Endothelial cell of umbilical vein (primary cell): Measurements from ENCODE around the gene RGS6. TPM values are rescaled to one million over a fixed set of nuclear protein-coding genes. Genes with fewer than 3 reads are reported as not detected.

Experiments
- BruUV-seq: library from RNA; stranded (reverse); fragments of 400-500 nt; replicated peaks from 2 replicates; lab custom pipeline; 2021; lab: Mats Ljungman, UMichigan
- CTCF ChIA-PET: fragments of 300-600, 350-600 bp; sonication (Branson Sonifier 250); formaldehyde crosslinking; loops from one replicate; lab custom pipeline; 2021; ENCODE audit warnings: antibody characterized with exemption, inconsistent platforms; lab: Charles Lee
- POLR2A ChIA-PET: fragments of 300-600, 350-600 bp; sonication (Branson Sonifier 250); formaldehyde crosslinking; loops from one replicate; lab custom pipeline; 2021; ENCODE audit warnings: antibody characterized with exemption, inconsistent platforms; lab: Charles Lee
- DNase-seq: peaks from one replicate; pipeline ENCODE4 v3.0.0-alpha.2; 2011; ENCODE audit warnings: low read depth, low spot score
- FAIRE-seq: peaks from 2 replicates; lab custom pipeline; 2011; peaks lifted over from hg19 to GRCh38; lab: Jason Lieb, UNC
- H2AFZ ChIP-seq: 2 replicates; pipeline ENCODE4 v1.6.0; 2012; ENCODE audit warnings: low read depth, low read length, control low read depth, inconsistent platforms
- H3K27ac ChIP-seq: 2 replicates; pipeline ENCODE4 v1.5.1; 2011; ENCODE audit warnings: low read depth, mild to moderate bottlenecking, control low read depth, low read length, moderate library complexity; ENCODE audit not compliant: insufficient read depth
- H3K27me3 ChIP-seq, 2 experiments: 2 replicates each; pipeline versions ENCODE4 v1.6.0 to v1.6.1; 2011; ENCODE audit warnings: low read length in 2 of 2, mixed read lengths in 1 of 2; ENCODE audit not compliant: control insufficient read depth in 2 of 2, insufficient read depth in 2 of 2
- H3K36me3 ChIP-seq, 2 experiments: 2 replicates in 1 of 2; 3 replicates in 1 of 2; pipeline ENCODE4 v1.5.1; 2011; ENCODE audit warnings: low read length in 2 of 2, mild to moderate bottlenecking in 1 of 2, moderate library complexity in 1 of 2; ENCODE audit not compliant: control insufficient read depth in 2 of 2, insufficient read depth in 2 of 2; ENCODE audit errors: extremely low read depth in 1 of 2
- H3K4me1 ChIP-seq: 3 replicates; pipeline ENCODE4 v1.5.1; 2011; ENCODE audit warnings: mild to moderate bottlenecking, low read length; ENCODE audit not compliant: control insufficient read depth, insufficient read depth; ENCODE audit errors: extremely low read depth
- H3K4me2 ChIP-seq: 2 replicates; pipeline ENCODE4 v1.6.1; 2011; ENCODE audit warnings: low read length, control low read depth, mixed read lengths; ENCODE audit not compliant: insufficient read depth
- H3K4me3 ChIP-seq, 3 experiments: fragments of 200-600 bp in 1 of 3; sonication (generic), shearing (Covaris generic) in 1 of 3; replicated peaks in 1 of 3; 2 replicates each; pipeline ENCODE4 v1.5.1; 2011 to 2016; ENCODE audit warnings: control low read depth in 3 of 3, low read length in 3 of 3, mild to moderate bottlenecking in 2 of 3, inconsistent platforms in 1 of 3, low read depth in 1 of 3, moderate library complexity in 1 of 3; ENCODE audit not compliant: insufficient read depth in 1 of 3
- H3K79me2 ChIP-seq: 2 replicates; pipeline ENCODE4 v1.6.0; 2012; ENCODE audit warnings: low read length, inconsistent platforms; ENCODE audit not compliant: control insufficient read depth, insufficient read depth
- H3K9ac ChIP-seq: replicated peaks from 2 replicates; pipeline ENCODE3; 2011; ENCODE audit warnings: low read length, control low read depth; ENCODE audit not compliant: insufficient read depth; ENCODE audit errors: extremely low read depth
- H3K9me1 ChIP-seq: replicated peaks from 3 replicates; pipeline ENCODE4 v1.6.0; 2011; ENCODE audit warnings: mild to moderate bottlenecking, low read length; ENCODE audit not compliant: control insufficient read depth, insufficient read depth; ENCODE audit errors: extremely low read depth
- H3K9me3 ChIP-seq: replicated peaks from 2 replicates; pipeline ENCODE4 v1.5.1; 2012; ENCODE audit warnings: low read length, inconsistent platforms; ENCODE audit not compliant: control insufficient read depth, insufficient read depth
- H4K20me1 ChIP-seq: replicated peaks from 2 replicates; pipeline ENCODE3; 2011; ENCODE audit warnings: mild to moderate bottlenecking, low read length; ENCODE audit not compliant: control insufficient read depth, insufficient read depth; ENCODE audit errors: extremely low read depth
- EZH2 ChIP-seq: IDR thresholded peaks from 2 replicates; pipeline ENCODE4 v1.6.1; 2012; ENCODE audit warnings: borderline replicate concordance, low read depth, mild to moderate bottlenecking, moderate library complexity, low read length, inconsistent platforms; ENCODE audit not compliant: severe bottlenecking
- FOS ChIP-seq: IDR thresholded peaks from 2 replicates; pipeline ENCODE4 v1.6.1; 2011; ENCODE audit warnings: mild to moderate bottlenecking, low read length, moderate library complexity, borderline replicate concordance; ENCODE audit not compliant: insufficient read depth
- GATA2 ChIP-seq: IDR thresholded peaks from 2 replicates; pipeline ENCODE4 v1.7.0; 2011; ENCODE audit warnings: low read depth, mild to moderate bottlenecking, moderate library complexity, mixed read lengths, low read length; ENCODE audit not compliant: insufficient read length, insufficient read depth
- JUN ChIP-seq: IDR thresholded peaks from 2 replicates; pipeline ENCODE4 v1.6.1; 2011; ENCODE audit warnings: borderline replicate concordance, low read depth; ENCODE audit not compliant: insufficient read length, insufficient read depth
- MYC ChIP-seq: IDR thresholded peaks from one replicate; pipeline ENCODE4 v1.6.1; 2011; ENCODE audit warnings: mild to moderate bottlenecking, low read depth, low read length
- POLR2A ChIP-seq: IDR thresholded peaks from 2 replicates; pipeline ENCODE4 v1.6.1; 2012; ENCODE audit warnings: low read depth, mild to moderate bottlenecking, control low read depth, low read length
- POLR2AphosphoS5 ChIP-seq: IDR thresholded peaks from 2 replicates; pipeline ENCODE4 v1.6.1; 2012; ENCODE audit warnings: low read depth, mild to moderate bottlenecking, control low read depth, low read length, moderate library complexity; ENCODE audit not compliant: insufficient read depth
- dilution Hi-C: fragments of 300-500 bp; cut with MboI; formaldehyde crosslinking; loops from one replicate; pipeline ENCODE4 v1.15.0; 2019; ENCODE audit warnings: low sequenced_read_pairs; ENCODE audit not compliant: extremely low pct_ligation_motif_present
- intact Hi-C: fragments of 100-400 bp; cut with micrococcal nuclease; formaldehyde crosslinking; loops from one replicate; pipeline ENCODE4 v1.10.0; 2022
- polyA plus RNA-seq, 4 experiments: library from polyadenylated mRNA; depleted of rRNA in 3 of 4; stranded (reverse) in 3 of 4; unstranded in 1 of 4; fragments of >200 nt; gene quantifications; 2 replicates each; pipeline versions ENCODE4 v1.2.1 to v1.2.3, GENCODE V29; 2011 to 2012; ENCODE audit warnings: missing spikeins in 1 of 4
- total RNA-seq: library from RNA; stranded (reverse); gene quantifications from 2 replicates; pipeline ENCODE4 v1.2.3, GENCODE V29; 2021
- TF ChIP-seq, protein P1 (sequence below), 2 donors: IDR thresholded peaks; 1 replicate in 1 of 2; 2 replicates in 1 of 2; pipeline ENCODE4 v1.5.1; 2011; ENCODE audit warnings: low read length in 2 of 2, mild to moderate bottlenecking in 2 of 2, moderate library complexity in 2 of 2, control low read depth in 1 of 2, inconsistent platforms in 1 of 2, low read depth in 1 of 2; ENCODE audit not compliant: insufficient read depth in 1 of 2; ENCODE audit errors: extremely low read depth in 1 of 2
- TF ChIP-seq, protein P2 (sequence below): IDR thresholded peaks from 2 replicates; pipeline ENCODE4 v1.6.1; 2011; ENCODE audit not compliant: insufficient read depth, insufficient read length

Gene RGS6
- total and polyA plus RNA-seq, 2 donors (not counting 3 experiments of a cell fraction or from before 2014, with no cell fraction given), result not detected

- Histone ChIP-seq H3K9ac (no peak overlapping the region), H3K27ac (no peak overlapping the region), H3K36me3 (no peaks in the 10 kb centered on the region), H3K79me2 (no peaks in the 10 kb centered on the region), H4K20me1 (no peaks in the 10 kb centered on the region), H2AFZ (no peak overlapping the region), H3K4me2 (no peak overlapping the region), H3K4me1 (no peaks in the 10 kb centered on the region), H3K9me1 (no peaks in the 10 kb centered on the region), H3K9me3 (no peaks in the 10 kb centered on the region), H3K4me3 (no peak overlapping the region), H3K27me3 (no peaks in the 10 kb centered on the region)
- no peak for TF ChIP-seq POLR2A
- TF ChIP-seq, protein P1, sequence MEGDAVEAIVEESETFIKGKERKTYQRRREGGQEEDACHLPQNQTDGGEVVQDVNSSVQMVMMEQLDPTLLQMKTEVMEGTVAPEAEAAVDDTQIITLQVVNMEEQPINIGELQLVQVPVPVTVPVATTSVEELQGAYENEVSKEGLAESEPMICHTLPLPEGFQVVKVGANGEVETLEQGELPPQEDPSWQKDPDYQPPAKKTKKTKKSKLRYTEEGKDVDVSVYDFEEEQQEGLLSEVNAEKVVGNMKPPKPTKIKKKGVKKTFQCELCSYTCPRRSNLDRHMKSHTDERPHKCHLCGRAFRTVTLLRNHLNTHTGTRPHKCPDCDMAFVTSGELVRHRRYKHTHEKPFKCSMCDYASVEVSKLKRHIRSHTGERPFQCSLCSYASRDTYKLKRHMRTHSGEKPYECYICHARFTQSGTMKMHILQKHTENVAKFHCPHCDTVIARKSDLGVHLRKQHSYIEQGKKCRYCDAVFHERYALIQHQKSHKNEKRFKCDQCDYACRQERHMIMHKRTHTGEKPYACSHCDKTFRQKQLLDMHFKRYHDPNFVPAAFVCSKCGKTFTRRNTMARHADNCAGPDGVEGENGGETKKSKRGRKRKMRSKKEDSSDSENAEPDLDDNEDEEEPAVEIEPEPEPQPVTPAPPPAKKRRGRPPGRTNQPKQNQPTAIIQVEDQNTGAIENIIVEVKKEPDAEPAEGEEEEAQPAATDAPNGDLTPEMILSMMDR (IDR thresholded peaks at IDR 0.05; ENCODE audit: extremely low read depth in 1 of 2, insufficient read depth in 1 of 2, low read depth in 1 of 2, low read length in 2 of 2), result no peak
- no peak for TF ChIP-seq POLR2AphosphoS5
- no peak for TF ChIP-seq EZH2
- TF ChIP-seq, protein P2, sequence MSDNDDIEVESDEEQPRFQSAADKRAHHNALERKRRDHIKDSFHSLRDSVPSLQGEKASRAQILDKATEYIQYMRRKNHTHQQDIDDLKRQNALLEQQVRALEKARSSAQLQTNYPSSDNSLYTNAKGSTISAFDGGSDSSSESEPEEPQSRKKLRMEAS, result no peak
- no peak for TF ChIP-seq MYC
- TF ChIP-seq GATA2, result no peak
- no peak for TF ChIP-seq FOS
- no peak for TF ChIP-seq JUN
- FAIRE-seq (no peak), DNase-seq (no peak)
- intact Hi-C loops (no loop called here), dilution Hi-C loops (no loop called here)
- ChIA-PET POLR2A (no interaction called here), CTCF (no interaction called here)
- no TSS peak for BruUV-seq
Observed at GRCh38 chr14:72383865-72384264, 451.6 kb downstream of the RGS6 start.
